GM19438 (cell line): ENCODE results near the gene ENDOD1.

Source experiments
- ATAC-seq: cut with Tn5 transposase; IDR thresholded peaks from one replicate; pipeline ENCODE4 v1.9.1; 2021; ENCODE audit warnings: low read depth; ENCODE audit not compliant: unreplicated experiment

Gene ENDOD1

GRCh38 chr11:95140397-95141033, 50.9 kb downstream of the ENDOD1 start:
- ATAC-seq, result no peak

GRCh38 chr11:95142431-95142830, 52.8 kb downstream of the ENDOD1 start:
- ATAC-seq, result no peak

- no peak for ATAC-seq
These were observed 53.5 kb downstream of the ENDOD1 start for GRCh38 chr11:95143106-95143681.

- no peak for ATAC-seq
These were observed 54.9 kb downstream of the ENDOD1 start for GRCh38 chr11:95144313-95145235.

- ATAC-seq, result no peak
These were observed 55.9 kb downstream of the ENDOD1 start for GRCh38 chr11:95145430-95146060.

GRCh38 chr11:95147364-95147905, 57.8 kb downstream of the ENDOD1 start:
- ATAC-seq, result no peak

GRCh38 chr11:95148406-95148805, 58.8 kb downstream of the ENDOD1 start:
- ATAC-seq, result no peak

GRCh38 chr11:95148938-95149337, 59.3 kb downstream of the ENDOD1 start:
- ATAC-seq, result no peak

- ATAC-seq, result no peak
These were observed 60.2 kb downstream of the ENDOD1 start for GRCh38 chr11:95149651-95150364.

- peak; percentile 89 for ATAC-seq
These were observed 61.5 kb downstream of the ENDOD1 start for GRCh38 chr11:95150956-95151684.

GRCh38 chr11:95152876-95153856, 63.5 kb downstream of the ENDOD1 start:
- no peak for ATAC-seq

GRCh38 chr11:95153857-95154246, 64.2 kb downstream of the ENDOD1 start:
- no peak for ATAC-seq

GRCh38 chr11:95154514-95154913, 64.9 kb downstream of the ENDOD1 start:
- no peak for ATAC-seq

GRCh38 chr11:95155385-95155784, 65.7 kb downstream of the ENDOD1 start:
- ATAC-seq, result no peak

GRCh38 chr11:95156133-95156721, 66.6 kb downstream of the ENDOD1 start:
- no peak for ATAC-seq

- no peak for ATAC-seq
These were observed 67.4 kb downstream of the ENDOD1 start for GRCh38 chr11:95156916-95157541.

GRCh38 chr11:95157824-95158223, 68.2 kb downstream of the ENDOD1 start:
- ATAC-seq, result no peak

GRCh38 chr11:95161248-95161647, 71.6 kb downstream of the ENDOD1 start:
- ATAC-seq, result no peak
